Stimulated activated memory B cell treated with anti-CD40 and anti-IgM and Interleukin-4, amounts not matched to agents 10 μg/mL and 1 μg/mL and 100 μg/mL, for 72 hours (primary cell): ENCODE measurements around the gene NFAM1.

Source experiments
- ATAC-seq: fragments of 150-1000 bp; cut with Tn5 transposase; 2 replicates; pipeline ENCODE4 v1.10.0; 2021
- H3K27ac Mint-ChIP-seq: one replicate; pipeline ENCODE4 v1.8.0; 2022; ENCODE audit warnings: mild to moderate bottlenecking, mixed read lengths
- H3K27me3 Mint-ChIP-seq: one replicate; pipeline ENCODE4 v1.8.0; 2022; ENCODE audit warnings: mixed read lengths
- H3K36me3 Mint-ChIP-seq: one replicate; pipeline ENCODE4 v1.8.0; 2022; ENCODE audit warnings: mixed read lengths
- H3K4me1 Mint-ChIP-seq: one replicate; pipeline ENCODE4 v1.8.0; 2022; ENCODE audit warnings: mixed read lengths
- H3K4me3 Mint-ChIP-seq: one replicate; pipeline ENCODE4 v1.8.0; 2022; ENCODE audit warnings: mild to moderate bottlenecking, moderate library complexity, mixed read lengths
- H3K9me3 Mint-ChIP-seq: one replicate; pipeline ENCODE4 v1.8.0; 2022; ENCODE audit warnings: mixed read lengths

Gene NFAM1

DNA sequence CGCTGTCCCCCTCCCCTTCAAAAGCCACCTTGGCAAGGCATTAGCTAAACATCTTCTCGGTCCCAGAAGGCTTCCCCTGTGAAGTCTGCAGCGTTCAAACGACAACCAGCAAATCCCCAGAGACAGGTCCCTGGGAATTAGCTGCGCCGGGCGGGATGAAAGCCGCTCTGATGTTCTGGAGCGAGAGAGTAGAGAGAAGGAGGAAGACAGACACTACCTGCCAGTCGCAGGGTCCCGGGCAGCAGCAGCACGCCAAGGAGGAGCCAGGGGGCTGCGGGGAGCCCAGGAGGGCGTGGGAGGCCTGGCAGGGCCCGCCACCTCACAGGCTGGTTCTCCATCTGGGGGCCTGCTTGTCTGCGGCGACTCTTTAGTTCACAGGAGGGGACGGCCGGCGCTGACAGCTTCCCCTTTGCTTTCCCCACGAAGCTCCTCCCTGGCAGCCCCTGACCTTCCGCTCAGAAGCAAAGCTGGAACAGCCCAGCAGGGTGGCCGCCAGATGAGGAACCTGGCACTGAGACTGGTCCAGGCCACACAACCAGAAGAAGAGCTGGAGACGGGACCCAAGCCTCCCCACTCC, at the start of gene NFAM1:
Gene NFAM1 (minus strand): TSS at position 384 of the 577 bp plus-strand sequence. CDS start 46 bp downstream, at position 338.
- Mint-ChIP-seq H3K9me3 (no peaks in the 10 kb centered on the region), H3K36me3 (no peaks in the 10 kb centered on the region), H3K27me3 (peaks cover 96% of the 10 kb centered on the region), H3K27ac (no peak within 1 kb of the TSS), H3K4me1 (peaks cover 32% of the 10 kb centered on the region), H3K4me3 (peak within 1 kb of the TSS; percentile 54)
- peak; percentile 61 for ATAC-seq

- Mint-ChIP-seq H3K27ac (no peak overlapping the region), H3K4me3 (no peak overlapping the region)
Observed at GRCh38 chr22:42475122-42475521, 42.9 kb upstream of the NFAM1 start.

GRCh38 chr22:42473484-42474193, 41.4 kb upstream of the NFAM1 start:
- no peak overlapping the region for H3K27ac Mint-ChIP-seq
- ATAC-seq: no peak
- H3K9me3 Mint-ChIP-seq: no peaks in the 10 kb centered on the region
- peaks cover 7% of the 10 kb centered on the region for H3K4me1 Mint-ChIP-seq
- H3K27me3 Mint-ChIP-seq: peaks cover 29% of the 10 kb centered on the region
- no peaks in the 10 kb centered on the region for H3K36me3 Mint-ChIP-seq
- no peak overlapping the region for H3K4me3 Mint-ChIP-seq

More at GRCh38 chr22:42475122-42475521, 42.9 kb upstream of the NFAM1 start:
- no peak for ATAC-seq
- H3K36me3 Mint-ChIP-seq: no peaks in the 10 kb centered on the region
- H3K4me1 Mint-ChIP-seq: peaks cover 16% of the 10 kb centered on the region
- no peaks in the 10 kb centered on the region for H3K9me3 Mint-ChIP-seq
- H3K27me3 Mint-ChIP-seq: peaks cover 29% of the 10 kb centered on the region

- no peak for ATAC-seq
- Mint-ChIP-seq H3K4me1 (no peaks in the 10 kb centered on the region), H3K27ac (no peak overlapping the region), H3K27me3 (peaks cover 29% of the 10 kb centered on the region), H3K36me3 (no peaks in the 10 kb centered on the region), H3K4me3 (no peak overlapping the region), H3K9me3 (no peaks in the 10 kb centered on the region)
Observed at GRCh38 chr22:42472671-42473070, 40.5 kb upstream of the NFAM1 start.

DNA sequence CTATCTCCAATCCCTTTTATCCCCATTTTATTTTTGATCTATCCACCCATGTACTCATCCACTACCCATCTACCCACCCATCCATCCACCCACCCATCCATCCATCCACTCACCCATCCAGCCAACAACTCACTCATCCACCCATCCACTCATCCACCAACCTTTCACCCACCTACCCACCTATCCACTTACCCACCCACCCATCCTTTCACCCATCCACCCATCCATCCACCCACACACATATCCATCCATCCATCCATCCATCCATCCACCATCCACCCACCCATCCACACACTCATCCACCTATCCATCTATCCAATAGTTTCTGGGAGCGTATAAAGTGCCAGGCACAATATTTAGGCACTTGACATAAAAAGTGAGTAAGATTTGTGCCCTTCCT, 39.2 kb upstream of the NFAM1 start:
- no peaks in the 10 kb centered on the region for H3K36me3 Mint-ChIP-seq
- H3K4me3 Mint-ChIP-seq: no peak overlapping the region
- H3K4me1 Mint-ChIP-seq: no peaks in the 10 kb centered on the region
- H3K27me3 Mint-ChIP-seq: peaks cover 29% of the 10 kb centered on the region
- H3K9me3 Mint-ChIP-seq: no peaks in the 10 kb centered on the region
- ATAC-seq: no peak
- H3K27ac Mint-ChIP-seq: no peak overlapping the region

DNA sequence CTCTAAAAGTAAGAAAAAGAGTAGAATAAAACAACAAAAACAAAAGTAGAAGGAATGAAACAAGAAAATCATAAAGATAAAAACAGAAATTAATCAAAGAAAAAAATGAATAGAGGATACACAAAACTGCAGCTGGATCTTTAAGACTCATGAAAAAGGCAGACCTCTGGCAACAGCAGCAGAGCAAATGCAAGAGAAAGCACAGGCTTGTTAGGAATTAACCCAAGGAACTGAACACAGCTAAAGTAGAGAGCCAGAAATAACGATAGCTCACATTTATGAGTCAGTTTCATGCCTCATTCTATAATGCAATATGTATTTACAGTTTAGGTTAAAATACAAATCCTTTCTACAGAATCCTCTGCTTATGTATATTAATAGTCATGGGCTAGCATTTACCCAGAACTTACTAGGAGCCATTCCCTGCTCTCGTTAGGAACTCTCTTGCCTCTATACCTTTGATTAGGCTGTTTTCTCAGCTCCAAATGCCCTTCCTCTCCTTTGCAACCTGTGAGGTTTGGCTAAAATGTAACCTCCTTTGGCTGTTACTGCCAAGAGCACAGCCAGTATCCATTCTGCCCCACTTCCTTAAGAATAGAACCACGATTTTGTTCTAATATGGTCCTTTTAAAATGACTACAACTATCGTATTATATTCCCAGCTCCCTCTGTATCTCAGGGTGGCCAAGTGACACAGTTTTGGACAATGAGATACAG, 38.3 kb upstream of the NFAM1 start:
- Mint-ChIP-seq H3K4me1 (no peaks in the 10 kb centered on the region), H3K9me3 (no peaks in the 10 kb centered on the region), H3K27me3 (peaks cover 27% of the 10 kb centered on the region), H3K27ac (no peak overlapping the region), H3K36me3 (no peaks in the 10 kb centered on the region), H3K4me3 (no peak overlapping the region)
- no peak for ATAC-seq

- ATAC-seq: no peak
- no peaks in the 10 kb centered on the region for H3K4me1 Mint-ChIP-seq
- H3K9me3 Mint-ChIP-seq: no peaks in the 10 kb centered on the region
- H3K27me3 Mint-ChIP-seq: peaks cover 29% of the 10 kb centered on the region
- H3K4me3 Mint-ChIP-seq: no peak overlapping the region
- no peaks in the 10 kb centered on the region for H3K36me3 Mint-ChIP-seq
- H3K27ac Mint-ChIP-seq: no peak overlapping the region
Observed at GRCh38 chr22:42468841-42469240, 36.6 kb upstream of the NFAM1 start.

DNA sequence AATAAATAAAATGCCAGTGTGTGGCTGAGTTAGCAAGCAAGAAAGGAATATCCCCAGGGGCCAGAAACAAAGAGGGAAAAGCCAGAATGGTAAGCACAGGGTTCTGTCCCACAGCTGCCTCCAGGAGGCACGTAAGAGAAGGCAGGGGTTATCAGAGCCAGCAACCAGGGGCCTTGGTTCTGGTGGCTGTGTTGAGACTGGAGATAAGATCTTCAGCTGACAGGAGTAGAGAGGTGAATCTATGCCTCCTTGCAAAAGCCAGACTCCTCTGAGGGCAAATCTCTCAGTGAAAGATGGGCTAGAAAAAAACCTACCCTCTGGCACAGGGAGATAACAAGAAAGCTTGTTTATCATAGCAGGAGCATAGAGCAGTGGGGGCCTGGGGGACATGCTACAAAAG, 29.8 kb upstream of the NFAM1 start:
- no peak for ATAC-seq
- Mint-ChIP-seq H3K27ac (no peak overlapping the region), H3K4me3 (no peak overlapping the region), H3K36me3 (no peaks in the 10 kb centered on the region), H3K4me1 (peaks cover 6% of the 10 kb centered on the region), H3K27me3 (peaks cover 65% of the 10 kb centered on the region), H3K9me3 (no peaks in the 10 kb centered on the region)

GRCh38 chr22:42461511-42461910, 29.3 kb upstream of the NFAM1 start:
- Mint-ChIP-seq H3K4me3 (no peak overlapping the region), H3K36me3 (no peaks in the 10 kb centered on the region), H3K9me3 (no peaks in the 10 kb centered on the region), H3K27me3 (peaks cover 65% of the 10 kb centered on the region), H3K4me1 (peaks cover 6% of the 10 kb centered on the region), H3K27ac (no peak overlapping the region)
- no peak for ATAC-seq

- no peak for ATAC-seq
- Mint-ChIP-seq H3K27me3 (peaks cover 62% of the 10 kb centered on the region), H3K36me3 (no peaks in the 10 kb centered on the region), H3K4me1 (peaks cover 6% of the 10 kb centered on the region), H3K4me3 (no peak overlapping the region), H3K9me3 (no peaks in the 10 kb centered on the region), H3K27ac (no peak overlapping the region)
Observed at GRCh38 chr22:42459287-42460063, 27.3 kb upstream of the NFAM1 start.

DNA sequence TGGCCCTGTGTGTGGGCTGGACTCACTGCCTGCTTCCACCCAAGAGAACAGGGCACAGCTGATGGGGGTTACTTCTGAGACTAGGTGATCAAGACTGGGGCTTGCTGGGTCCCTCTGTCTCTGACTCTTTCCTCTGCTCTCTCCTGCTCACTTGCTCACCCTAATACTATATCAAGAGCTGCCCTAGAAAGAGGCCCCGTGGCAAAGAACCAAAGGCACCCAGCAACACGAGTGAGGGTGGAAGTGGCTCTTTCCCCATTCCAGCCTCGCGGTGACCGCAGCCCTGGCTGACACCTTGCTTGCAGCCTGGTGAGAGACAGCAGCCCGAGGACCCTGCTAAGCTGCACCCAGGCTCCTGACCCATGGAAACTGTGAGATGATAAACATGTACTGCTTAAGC, 20.7 kb upstream of the NFAM1 start:
- peak; percentile 27 for ATAC-seq
- Mint-ChIP-seq H3K27me3 (peaks cover 45% of the 10 kb centered on the region), H3K36me3 (no peaks in the 10 kb centered on the region), H3K9me3 (no peaks in the 10 kb centered on the region), H3K27ac (no peak overlapping the region), H3K4me3 (no peak overlapping the region), H3K4me1 (no peaks in the 10 kb centered on the region)

DNA sequence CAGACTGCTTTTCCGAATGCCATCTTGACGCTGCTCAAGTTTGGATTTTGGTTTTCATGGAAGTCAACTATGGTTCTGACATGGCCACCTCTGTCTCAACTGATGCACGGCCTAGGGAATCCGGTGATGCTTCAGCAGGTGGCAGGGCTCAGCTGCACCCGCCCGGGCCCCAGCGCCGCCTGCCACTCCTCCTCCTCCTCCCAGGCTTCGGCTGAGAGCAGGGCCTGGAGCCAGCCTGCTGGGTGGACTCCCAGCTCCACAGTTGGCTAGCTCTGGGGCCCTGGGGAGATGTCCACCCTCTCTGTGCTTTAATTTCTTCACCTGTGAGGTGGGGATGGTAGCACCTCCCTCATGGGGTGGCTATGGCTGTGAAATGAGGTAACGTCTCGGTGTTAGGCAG, 20.3 kb upstream of the NFAM1 start:
- Mint-ChIP-seq H3K4me1 (no peaks in the 10 kb centered on the region), H3K36me3 (no peaks in the 10 kb centered on the region), H3K27me3 (peaks cover 45% of the 10 kb centered on the region), H3K27ac (no peak overlapping the region), H3K4me3 (no peak overlapping the region), H3K9me3 (no peaks in the 10 kb centered on the region)
- no peak for ATAC-seq

DNA sequence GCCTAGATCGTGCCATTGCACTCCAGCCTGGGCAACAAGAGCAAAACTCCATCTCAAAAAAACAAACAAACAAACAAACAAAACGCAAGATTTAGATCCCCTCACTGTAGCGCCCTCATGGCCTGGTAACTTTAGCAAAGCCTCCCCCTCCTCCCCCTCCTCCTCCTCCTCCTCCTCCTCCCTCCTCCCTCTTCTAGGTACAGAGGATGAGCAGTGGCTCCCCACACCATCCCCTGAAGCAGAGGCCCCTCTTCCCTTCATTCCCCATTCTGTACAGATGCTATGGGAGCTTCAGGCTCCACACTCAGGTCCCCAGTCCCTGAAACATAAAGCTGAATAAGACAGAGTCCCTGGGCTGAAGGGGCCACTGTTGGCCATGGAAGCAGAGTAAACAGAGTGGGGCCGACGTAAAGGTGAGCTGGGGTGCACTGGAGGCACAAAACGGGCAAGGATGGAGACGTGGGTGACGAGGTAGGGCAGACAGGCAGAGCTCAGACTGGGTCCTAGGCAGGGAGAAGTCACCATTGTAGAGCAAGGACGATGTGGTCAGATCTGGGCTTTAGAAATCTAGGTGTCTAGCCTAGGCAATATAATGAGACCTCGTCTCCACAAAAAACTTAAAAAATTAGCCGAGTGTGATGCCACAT, 19.4 kb upstream of the NFAM1 start:
- Mint-ChIP-seq H3K27me3 (peaks cover 52% of the 10 kb centered on the region), H3K4me3 (no peak overlapping the region), H3K9me3 (no peaks in the 10 kb centered on the region), H3K4me1 (no peaks in the 10 kb centered on the region), H3K27ac (no peak overlapping the region), H3K36me3 (no peaks in the 10 kb centered on the region)
- no peak for ATAC-seq

DNA sequence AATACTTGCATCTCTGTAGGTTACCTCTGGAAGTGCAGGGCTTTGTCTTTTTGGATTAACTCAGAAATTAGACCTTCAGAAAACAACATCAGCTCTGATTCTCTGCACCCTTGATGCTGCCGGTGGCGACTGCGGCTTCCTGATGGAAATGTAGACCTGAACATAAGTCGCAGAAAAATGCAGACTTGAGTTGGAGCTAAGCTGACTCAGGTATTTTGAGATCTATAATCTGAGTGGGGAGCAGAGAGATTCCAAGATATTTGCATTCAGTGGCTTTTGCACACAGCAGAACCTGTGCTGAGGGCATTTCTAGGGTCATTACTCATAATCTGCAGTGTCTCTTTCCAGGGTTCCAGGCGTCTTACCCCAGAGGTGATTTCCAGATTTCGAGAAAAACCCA, 18.7 kb upstream of the NFAM1 start:
- Mint-ChIP-seq H3K4me1 (no peaks in the 10 kb centered on the region), H3K27me3 (peaks cover 59% of the 10 kb centered on the region), H3K4me3 (no peak overlapping the region), H3K9me3 (no peaks in the 10 kb centered on the region), H3K36me3 (no peaks in the 10 kb centered on the region), H3K27ac (no peak overlapping the region)
- ATAC-seq: no peak

DNA sequence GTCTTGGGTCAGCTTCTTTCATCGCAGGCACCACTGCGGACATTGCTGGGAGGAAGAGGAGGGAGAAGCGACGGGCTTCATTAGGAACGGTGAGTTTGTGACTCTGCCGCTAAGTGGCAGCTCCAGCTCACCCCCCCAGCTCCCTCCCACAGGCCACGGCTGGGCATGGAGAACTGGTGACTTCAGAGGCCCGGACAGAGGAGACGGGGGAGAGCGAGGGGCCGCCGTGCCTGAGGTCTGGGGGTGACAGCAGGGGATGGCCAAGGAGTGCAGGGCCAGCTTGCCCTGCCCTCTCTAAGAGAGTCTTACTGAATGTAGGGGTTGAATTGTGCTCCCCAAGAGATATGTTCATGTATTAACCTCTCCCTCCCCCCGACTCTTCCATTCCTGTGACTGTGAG, 13.9 kb upstream of the NFAM1 start:
- Mint-ChIP-seq H3K36me3 (no peaks in the 10 kb centered on the region), H3K9me3 (no peaks in the 10 kb centered on the region), H3K27me3 (peaks cover 61% of the 10 kb centered on the region), H3K27ac (no peak overlapping the region), H3K4me1 (peaks cover 26% of the 10 kb centered on the region), H3K4me3 (no peak overlapping the region)
- no peak for ATAC-seq
